Inferior parietal cortex (tissue), 1 donor: ENCODE results near the gene SCGB1A1.
"Not testable (repeated sequence)": the region's sequence is repeated elsewhere in the genome, so short reads cannot be mapped to it uniquely, and the experiment has no call there.

Experiments used
- DNase-seq: peaks from one replicate; pipeline ENCODE4 v3.0.0-alpha.2; 2016; ENCODE audit errors: extremely low spot score

Gene SCGB1A1

DNA sequence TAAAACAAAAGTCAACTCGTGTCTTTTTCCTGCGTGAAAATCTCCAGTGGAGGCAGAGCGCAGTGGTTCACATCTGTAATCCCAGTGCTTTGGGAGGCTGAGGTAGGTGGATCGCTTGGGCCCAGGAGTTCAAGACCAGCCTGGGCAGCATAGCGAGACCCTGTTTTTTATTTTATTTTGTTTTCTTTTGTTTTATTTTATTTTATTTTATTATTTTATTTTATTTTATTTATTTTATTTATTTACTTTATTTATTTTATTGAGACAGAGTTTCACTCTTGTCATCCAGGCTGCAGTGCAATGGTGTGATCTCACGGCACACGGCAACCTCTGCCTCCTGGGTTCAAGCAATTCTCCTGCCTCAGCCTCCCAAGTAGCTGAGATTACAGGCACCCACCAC, 31.1 kb downstream of the SCGB1A1 start:
- DNase-seq: not testable (repeated sequence)

DNA sequence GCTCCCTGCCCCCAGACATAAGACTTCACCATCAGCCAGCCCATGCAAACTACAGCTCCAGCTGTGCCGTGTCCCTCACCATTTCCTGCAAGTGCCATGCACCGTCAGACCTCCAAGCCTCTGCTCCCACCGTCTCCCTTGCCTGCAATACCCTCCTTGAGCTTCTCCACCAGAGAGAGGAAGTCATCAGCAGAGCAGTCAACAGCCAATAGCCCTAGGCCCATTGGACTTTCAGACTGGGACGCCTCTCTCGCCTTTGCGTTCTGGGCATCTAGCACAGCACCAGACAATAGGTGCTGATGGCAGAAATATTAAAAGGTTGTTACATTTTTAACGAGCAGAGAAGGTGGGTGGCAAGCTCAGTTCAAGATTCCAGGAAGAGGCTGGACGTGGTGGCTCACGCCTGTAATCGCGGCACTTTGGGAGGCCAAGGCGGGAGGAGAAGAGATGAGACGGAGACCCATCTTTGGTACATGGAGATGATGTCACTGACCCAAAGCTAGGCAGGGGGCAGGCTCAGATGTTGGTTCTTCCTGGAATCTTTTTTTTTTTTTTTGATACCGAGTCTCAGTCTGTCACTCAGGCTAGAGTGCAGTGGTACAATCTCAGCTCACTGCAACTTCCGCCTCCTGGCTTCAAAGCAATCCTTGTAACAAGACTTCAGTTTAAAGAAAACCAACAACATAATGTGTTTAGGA, 31.9 kb downstream of the SCGB1A1 start:
- DNase-seq: no peak

DNA sequence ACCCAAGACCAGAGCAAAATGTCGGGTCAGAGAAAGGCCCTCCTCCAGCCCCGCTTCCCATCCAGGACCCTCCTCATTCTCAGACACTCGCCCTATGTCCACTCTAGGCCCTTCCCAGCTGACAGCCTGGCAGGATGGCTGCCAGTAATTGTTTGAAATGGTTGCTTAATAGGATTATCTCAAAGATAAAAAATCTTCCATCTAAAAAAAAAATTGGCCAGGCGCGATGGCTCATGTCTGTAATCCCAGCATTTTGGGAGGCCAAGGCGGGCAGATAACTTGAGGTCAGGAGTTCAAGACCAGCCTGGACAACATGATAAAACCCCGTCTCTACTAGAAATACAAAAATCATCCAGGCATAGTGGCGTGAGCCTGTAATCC, 32.4 kb downstream of the SCGB1A1 start:
- DNase-seq: no peak

DNA sequence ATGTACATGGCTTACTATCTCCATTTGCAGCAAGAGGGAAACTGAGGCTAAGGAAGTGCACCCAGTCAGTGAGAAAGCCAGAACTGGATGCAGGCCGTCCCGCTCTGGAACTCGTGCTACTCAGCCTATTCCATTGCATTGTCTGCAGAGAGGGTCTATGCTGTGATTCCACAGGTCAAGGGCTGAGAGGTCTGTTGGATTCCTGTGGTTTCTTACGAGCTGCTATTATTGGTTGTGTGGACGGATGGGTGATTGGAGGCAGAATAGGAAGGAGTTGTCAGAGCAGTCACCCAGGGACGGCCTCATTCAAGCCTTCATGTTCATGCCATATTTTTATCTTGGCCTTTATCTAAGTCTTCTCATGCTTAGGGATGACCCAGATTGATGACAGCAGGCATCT, 33.4 kb downstream of the SCGB1A1 start:
- no peak for DNase-seq

DNA sequence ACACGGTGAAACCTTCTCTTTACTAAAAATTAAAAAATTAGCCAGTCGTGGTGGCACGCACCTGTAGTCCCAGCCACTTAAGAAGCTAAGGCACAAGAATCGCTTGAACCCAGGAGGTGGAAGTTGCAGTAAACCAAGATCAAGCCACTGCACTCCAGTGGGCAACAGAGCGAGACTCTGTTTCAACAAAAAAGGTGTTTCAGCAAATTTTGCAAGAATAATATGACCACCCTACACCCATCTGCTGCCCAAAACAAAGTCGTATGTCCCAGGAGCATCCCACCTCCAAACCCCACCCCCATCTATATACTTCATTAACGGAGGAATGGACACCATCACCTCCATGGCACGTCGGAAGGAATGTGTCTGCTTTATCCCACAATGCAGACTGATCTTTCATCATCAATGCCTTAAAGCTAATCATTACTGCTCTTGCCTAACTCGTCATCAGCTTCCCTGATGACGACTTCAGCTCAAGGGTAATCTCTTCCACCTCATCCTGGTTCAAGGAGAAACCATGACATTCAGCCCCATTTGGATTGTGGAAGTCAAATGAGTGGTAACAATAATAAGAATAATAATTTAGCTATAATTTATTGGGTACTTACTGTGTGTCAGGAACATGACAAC, 34.1 kb downstream of the SCGB1A1 start:
- DNase-seq: no peak

DNA sequence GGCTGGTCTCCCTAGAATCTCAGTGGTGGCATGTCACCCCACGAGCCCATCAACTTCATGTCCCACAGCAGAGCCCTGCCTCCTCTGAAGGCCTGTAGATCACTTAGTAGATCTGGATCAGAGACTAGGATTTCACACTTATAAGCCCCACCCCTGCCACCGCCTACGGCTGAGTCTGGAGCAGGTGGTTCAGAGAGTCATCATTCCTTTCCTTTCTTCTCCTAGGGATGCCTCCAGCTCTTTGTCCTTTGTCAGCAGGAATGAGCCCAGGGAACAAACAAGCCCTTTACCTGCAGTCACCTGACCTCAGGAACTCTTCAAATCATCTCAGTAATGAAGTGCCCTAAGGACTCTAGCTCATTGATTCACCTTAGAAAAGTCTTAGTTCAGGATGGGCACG, 37.8 kb downstream of the SCGB1A1 start:
- DNase-seq: no peak

DNA sequence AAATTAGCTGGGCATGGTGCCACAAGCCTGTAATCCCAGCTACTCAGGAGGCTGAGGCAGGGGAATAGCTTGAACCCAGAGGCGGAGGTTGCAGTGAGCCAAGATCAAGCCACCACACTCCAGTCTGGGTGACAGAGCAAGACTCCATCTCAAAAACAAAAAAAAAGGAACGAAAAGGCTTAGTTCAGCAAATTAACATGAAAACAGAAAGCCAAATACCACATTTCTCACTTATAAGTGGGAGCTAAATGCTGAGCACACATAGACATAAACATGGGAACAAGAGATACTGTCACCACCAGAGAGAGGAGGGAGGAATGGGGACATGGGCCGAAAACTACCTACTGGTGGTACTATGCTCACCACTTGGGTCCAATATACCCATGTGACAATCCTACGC, 38.6 kb downstream of the SCGB1A1 start:
- no peak for DNase-seq

DNA sequence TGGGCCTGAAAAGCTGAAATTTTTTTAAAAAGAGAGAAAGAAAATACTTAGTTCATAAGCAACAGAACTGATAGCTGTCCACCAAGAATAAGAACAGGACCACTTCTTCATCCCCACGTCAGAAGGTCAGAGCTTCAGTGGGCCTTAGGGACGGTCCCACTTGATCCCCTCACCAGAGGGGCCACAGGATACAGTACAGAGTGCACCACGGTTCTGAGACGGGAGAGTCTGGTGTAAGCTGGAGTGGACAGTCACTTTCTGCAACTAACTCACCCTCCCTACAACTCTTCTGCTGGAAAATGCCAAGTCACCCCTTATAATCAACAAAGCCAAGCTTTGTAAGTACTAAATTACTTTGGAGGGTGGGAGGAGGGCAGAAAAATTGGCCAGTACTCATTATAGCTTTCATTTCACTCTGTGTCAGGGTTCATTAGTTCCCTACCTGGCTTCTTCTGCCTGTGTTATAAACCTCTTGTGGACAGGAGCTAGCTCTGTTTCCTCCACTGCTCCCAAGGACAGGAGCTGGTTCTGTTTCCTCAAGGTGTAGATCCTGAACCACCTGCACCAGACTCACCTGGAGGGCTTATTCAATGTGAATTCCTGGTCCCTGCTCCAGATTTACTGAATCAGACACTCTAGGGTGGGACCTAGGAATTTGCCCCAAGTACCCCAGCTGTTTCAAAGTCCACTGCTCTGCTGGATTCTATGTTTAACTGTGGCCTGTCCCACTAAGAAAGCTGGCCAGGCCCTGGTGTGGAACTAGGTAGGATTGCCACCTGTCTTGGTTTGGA, 39.6 kb downstream of the SCGB1A1 start:
- no peak for DNase-seq

DNA sequence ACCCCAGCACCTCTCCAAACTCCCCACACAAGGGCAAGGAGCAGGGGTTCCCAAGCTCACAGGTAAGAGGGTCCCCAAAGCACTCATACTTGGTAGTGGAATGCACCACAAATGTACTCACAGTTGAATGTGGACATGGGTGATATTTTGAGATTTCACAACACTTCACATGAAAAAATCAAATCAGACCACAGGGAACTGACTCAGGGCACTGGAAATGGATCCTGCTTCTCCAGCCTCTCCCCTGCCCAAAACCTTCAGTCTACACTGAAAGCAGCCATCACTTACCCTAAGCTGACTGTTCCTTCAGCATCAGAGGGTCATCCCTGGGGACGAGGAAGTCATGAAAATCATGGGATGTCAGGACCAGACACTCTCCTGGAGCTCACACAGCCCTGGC, 40.2 kb downstream of the SCGB1A1 start:
- no peak for DNase-seq

DNA sequence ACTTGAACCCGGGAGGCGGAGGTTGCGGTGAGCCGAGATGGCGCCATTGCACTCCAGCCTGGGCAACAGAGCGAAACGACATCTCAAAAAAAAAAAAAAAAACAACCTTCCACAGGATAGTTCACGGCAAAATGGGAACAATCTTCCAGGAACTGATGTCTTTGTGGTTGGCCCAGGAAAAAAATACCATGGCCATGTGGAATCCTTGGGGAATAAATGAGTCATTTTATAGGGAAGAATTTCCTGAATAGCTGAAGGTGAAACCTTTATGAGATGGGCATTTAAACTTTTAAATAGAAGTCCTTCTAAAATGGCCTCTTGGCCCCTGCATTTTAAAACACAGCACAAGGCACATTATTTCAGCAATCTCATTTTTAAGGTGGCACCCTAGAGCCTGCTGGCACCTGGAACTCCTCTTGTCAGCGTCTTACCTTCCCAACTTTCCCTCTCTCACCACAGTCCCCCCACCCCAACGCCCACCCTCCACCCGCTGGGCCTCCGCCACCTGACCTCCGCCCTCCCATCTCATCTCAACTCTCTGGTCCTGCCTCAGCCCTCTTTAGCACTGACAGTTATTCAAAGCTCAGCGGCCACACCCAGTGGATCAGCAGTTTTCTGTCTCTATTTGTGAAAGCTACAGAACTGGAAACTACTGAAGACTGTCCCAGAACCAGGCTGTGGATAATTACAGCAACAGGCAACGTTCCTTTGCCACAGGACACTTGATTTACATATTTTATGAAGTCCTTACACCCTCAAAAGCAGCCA, 43.1 kb downstream of the SCGB1A1 start:
- no peak for DNase-seq

DNA sequence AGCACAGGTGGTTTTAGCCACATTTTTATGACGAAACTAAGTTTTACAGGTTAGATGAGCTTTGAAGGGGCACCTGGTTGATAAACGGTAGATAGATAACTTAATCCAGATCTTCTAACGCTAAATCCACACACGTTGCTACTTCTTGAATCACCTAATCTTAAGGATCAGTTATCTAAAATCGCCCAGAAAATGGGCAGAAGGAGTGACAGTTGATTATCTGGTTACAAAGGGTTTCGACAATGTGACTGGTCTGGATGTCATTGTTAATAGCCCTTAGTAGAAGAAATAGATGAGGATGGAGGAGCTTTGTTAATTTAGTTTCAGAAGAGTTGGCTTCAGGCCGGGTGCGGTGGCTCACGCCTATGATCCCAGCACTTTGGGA, 43.7 kb downstream of the SCGB1A1 start:
- DNase-seq: no peak

DNA sequence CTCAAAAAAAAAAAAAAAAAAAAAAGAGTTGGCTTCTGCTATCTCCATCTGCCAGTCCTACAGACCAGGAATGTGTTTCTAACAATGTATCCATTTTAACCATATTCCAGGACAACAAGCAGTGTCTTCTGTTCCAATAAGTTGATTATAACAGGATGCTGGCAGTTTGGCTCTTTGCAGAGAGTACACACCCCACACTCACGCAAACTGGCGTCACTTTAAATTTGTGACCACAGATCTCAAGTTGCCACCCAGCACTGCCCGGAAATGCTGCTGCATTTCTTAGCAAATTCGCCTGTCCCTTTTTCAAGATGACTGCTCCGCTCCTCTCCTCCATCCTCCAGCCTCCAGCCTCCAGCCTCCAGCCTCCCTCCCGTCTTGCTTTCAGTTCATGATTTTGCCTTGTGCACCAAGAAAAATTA, 44.3 kb downstream of the SCGB1A1 start:
- DNase-seq: no peak

DNA sequence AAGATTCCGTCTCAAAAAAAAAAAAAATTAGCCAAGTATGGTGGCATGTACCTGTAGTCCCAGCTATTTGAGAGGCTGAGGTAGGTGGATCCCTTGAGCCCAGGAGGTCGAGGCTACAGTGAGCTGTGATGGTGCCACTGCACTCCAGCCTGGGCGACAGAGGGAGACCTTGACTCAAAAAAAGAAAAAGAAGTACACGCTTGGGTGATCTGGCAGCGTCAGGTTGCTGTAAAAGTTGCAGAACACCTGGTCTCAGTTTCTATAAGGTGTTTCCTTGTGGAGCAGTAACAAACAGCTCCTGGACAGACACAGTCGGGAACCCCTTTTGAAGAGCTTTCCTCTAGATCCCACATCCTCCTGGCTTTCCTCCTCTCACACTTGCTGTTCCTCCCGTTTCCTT, 45.8 kb downstream of the SCGB1A1 start:
- no peak for DNase-seq

DNA sequence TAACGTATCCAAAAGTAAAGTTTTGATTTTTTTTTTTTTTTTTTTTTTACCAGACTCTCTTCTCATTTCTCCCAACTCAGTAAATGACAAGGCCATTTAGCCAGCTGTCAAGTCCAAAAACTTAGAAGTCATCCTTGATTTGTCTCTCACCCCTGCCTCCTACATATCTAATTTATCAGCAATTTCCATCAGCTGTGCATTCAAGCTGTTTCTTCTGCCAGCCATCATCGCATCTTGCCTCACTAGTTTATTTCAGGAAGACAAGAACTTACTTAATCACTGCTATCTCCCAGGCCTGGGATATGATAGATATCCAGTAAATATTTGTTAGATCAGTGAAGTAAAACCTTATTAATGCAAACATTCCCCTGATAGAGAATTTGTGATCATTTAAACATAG, 47.6 kb downstream of the SCGB1A1 start:
- DNase-seq: no peak

DNA sequence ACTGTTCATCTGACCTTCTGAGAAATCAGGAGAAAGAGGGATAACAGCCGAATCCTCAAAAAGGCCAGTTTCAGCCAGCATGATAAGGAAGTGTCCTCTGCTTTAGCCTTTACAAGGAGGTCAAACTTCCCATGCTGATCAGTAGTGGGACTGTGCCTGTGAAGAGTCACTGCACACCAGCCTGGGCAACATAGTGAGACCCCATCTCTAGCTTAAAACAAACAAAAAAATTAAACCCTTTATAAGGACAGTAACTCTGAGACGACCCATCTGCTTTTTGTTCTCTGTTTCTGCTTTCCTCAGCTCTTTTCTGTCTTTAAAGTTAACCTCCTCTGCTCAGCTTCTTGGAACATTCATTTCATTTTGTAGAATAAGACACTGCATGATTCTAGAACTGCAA, 49.7 kb downstream of the SCGB1A1 start:
- DNase-seq: no peak

DNA sequence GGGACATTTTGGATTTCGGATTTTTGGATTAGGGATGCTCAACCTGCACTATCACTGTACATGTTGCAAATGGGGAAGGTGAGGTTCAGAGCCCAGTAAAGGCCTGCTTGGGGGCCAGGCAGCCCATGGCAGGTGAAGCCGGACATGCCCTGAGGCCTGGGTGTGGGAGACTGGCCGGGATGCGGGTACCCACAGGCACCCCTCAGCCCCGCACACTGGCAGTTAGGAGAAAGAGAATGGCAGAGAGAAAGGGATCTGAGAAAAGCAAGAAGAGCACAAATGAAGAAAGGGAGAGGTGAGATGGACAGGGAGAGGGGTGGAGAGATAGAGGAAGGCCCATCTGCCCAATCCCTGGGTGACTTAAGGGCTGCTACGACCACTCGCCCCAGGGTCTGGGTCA, 52.8 kb downstream of the SCGB1A1 start:
- DNase-seq: no peak

DNA sequence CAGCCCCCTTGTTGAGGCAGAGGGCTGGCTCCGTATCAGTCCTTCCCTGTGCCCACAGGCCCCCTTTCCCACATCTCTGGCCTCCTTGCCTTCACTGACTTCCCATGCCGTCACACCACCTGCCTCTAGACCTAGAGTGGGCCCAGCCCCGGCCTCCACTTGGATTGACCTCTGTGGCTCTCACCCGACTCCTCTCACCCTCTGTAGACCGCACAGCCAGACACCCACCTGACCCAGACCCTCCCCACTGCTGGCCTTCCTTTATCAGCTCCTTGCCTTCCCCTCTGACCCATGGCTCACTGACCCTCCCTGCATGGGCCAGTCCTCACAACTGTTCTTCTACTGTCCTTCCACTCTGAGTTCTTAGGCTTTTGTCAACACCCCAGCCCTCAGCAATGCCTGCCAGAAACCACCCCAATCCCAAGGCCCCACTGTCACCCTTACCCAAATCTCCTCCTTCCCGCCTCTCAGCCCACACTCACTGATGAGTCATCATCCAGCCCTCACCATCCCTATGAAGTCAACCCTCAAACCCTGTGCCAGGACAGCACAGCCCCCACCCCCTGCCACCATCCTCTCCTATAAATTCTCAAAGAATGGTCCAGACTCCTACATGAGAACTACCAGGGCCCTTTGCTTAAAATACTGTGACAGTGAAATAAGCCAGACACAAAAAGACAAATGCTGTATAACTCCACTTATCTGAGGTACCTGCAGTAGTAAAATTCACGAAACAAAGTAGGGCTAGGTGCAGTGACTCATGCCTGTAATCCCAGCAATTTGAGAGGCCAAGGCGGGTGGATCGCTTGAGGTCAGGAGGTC, 53.4 kb downstream of the SCGB1A1 start:
- DNase-seq: no peak
